HG03460 (cell line): ENCODE results near the gene ASCC1.

ENCODE experiments used
- ATAC-seq: cut with Tn5 transposase; IDR thresholded peaks from one replicate; pipeline ENCODE4 v1.9.1; 2021; ENCODE audit not compliant: unreplicated experiment

ASCC1 gene

GRCh38 chr10:72069751-72070526 is 146.1 kb downstream of the ASCC1 start:
- no peak for ATAC-seq

DNA sequence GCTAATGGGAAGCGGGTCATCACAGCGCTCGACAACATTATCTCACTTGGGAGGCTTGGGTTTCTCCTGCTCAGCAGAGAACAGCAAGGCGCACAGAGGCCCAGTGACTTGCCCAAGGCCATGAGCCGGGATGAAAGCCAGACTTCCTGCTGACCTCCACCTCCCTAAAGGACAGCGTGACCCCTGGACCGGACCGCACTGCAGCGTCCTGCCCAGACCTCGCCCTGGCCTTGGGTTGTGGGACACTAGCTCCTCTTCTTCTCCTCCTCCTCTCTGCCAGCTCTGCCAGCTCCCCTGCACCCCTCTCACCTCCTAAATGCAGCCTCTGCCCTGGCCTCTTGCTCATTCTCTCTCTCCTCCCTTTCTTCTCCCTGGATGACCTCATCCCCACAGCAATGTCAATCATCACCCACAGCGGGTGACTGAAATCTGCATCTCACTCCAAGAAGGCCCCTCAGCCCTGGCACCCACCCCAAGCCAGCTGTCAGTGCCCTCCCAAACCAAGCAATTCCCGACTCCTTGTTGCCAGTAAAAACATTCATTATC is 147.1 kb downstream of the ASCC1 start:
- no peak for ATAC-seq

GRCh38 chr10:72068126-72068765 is 147.8 kb downstream of the ASCC1 start:
- ATAC-seq = no peak

DNA sequence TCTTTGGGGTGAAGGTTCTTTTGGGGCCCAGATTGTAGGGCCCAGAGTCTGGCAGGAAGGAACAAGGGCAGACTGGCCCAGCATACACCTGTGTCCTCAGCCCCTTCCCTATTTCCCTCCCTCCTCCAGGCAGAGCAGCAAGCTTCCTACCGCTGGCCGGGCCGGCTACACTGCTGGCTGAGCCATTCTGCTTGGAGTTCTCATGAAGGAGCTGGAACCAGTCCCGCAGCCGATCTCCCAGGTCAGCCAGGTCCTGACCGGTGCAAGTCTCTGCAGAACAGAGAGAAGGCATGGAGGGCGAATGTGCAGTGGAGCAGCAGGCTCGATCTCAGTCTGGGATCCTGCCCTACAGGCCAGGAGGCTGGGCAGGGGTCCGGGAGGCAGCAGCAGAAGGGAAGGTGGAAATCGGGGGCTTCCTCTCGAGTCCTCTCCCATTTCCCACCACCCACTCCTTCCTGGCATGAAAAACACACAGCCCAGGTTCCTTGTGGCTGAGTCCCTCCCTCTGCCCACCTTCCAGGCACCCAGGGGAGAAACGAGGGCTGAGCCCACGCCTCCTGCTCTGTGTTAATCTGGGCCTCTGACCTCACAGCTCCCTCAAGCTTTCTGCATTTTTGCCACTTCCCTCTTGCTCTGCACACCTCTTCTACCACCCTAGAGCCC is 148.5 kb downstream of the ASCC1 start:
- no peak for ATAC-seq

DNA sequence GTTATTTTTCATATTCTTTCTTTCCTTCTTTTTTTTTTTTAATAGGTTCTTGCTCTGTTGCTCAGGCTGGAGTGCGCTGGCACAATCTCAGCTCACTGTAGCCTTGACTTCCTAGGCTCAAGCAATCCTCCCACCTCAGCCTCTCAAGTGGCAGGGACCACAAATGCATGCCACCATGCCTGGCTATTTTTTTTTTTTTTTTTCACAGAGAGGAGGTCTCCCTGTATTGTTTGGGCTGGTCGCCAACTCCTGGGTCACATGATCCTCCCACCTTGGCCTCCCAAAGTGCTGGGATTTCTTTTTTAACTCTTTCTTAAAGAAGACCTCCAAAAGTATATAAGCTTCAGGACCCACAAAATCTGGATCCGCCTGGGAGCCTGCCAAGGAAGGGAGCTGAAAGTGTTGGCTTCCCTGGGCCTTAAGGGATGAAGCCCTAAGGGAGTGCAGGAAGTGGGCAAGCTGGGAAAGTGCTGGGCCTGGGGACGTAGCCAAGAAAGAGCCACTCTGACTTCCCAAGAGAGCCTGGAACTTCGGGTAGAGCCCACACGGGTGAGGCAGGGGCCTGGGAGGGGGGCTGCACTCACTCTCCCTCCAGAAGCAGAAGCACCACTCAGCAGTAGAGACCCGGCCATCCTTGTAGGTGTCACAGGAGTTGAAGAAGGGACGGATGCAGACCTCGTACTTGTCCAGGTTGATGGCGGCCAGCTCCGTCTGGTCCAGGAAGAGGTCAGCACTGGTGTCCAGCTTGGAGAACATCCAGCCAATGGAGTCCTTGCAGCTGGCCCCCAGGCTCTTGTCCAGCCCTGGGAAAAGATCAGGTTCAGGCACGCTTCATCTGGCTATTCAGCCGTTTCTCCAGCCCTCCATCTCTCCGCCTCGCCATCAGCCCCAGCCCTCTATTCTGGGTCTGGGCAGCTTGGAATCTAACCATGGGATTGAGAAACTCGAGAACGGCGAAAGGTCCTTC is 149.5 kb downstream of the ASCC1 start:
- ATAC-seq = no peak

DNA sequence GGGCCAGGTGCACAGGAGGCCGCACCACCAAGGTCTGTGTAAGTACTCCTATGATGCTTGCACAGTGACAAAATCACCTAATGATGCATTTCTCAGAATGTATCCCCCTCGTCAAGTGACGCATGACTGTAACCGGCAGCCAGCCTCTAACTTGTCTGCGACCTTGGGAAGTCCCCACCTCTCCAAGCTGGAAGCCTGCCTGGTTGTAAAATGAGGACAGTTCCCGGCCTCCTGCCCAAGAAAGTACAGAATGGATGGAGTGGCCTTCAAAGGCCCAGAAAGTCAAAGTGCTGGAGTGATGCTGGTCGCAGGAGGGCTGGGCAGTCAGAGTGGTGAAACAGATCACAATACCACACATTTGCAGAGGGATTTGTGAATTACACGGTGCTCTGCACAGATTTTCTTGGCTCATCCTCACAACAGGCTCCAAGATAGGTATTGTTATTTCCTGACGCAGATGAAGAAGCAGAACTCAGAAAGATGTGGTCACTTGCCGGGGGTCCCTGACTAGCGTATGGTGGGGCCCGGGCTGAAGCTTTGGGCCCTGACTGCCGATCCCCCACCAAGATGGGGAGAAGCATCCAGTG is 150.5 kb downstream of the ASCC1 start:
- ATAC-seq = no peak

DNA sequence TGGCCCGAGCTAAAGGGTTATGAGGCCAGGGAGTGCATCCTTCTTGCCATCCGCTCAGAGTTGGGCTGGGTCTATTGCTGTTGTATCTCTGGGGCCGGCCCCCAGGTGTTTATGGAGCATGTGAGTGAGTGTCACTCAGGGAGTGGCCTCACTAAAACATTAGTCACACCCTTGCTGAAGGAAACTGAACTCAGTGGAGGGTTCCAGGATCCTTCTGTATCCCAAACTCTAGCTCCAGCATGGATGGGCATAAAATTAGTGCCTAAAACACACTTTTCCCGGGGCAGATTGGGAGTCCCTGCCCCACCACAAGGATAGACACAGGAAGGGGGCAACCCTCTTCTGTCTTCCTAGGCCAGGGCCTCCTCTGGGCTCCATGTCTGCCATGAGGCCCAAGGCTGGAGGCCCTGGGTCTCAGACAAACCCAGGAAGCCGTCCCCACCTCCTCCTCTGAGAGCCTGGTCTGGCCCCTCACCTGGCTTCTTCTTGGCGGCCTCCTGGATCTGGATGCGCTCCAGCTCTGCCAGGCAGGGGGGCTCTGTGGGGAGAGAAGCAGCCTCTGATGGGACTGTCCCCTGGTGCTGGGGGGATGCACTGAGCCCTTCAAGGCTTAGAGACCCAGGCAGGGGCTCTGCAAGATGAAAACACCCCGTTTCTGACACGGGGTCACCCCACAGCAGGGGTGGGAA is 152.2 kb downstream of the ASCC1 start:
- no peak for ATAC-seq

GRCh38 chr10:72062832-72063702 is 153.0 kb downstream of the ASCC1 start:
- no peak for ATAC-seq

DNA sequence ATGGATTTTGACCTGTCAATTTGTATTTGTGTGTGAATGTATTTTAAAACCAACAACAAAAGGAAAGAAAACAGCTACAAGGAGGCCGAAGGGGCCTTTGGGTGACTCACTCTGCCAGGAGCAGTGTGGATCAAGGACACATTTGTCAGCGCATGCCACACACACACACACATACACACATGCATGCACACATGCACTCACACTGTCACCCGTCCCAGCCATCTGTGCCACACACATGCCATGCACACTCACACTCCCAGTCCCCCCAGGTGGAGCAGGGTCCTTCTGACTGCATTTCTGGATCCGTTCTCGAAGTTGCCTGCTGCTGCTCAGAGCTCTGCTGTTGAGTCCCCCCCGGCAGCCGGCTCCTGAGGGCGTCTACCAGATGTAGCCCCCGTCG is 153.7 kb downstream of the ASCC1 start:
- ATAC-seq = no peak

GRCh38 chr10:72061930-72062329 is 154.1 kb downstream of the ASCC1 start:
- no peak for ATAC-seq

DNA sequence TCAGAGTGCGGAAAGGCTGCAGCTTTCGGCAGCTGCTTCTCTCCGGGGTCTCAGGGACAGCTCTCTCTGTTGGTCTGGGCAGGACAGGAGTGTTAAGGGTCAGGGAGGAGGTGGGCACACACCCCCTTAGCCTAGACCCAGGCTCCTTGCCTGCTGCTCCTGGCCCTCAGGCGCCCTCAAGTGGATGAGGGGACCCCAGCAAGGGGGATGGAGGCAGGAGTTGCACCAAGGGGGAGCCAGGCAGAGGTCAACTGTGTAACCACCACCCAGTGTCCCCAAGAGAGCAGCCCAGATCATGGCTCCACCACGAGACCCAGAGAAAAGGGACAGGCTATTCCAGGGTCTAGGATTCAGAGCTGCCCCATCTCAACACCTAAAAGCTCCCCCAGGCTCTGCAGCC is 154.6 kb downstream of the ASCC1 start:
- no peak for ATAC-seq

- ATAC-seq = no peak
Observed at GRCh38 chr10:72059843-72060822, 155.9 kb downstream of the ASCC1 start.

DNA sequence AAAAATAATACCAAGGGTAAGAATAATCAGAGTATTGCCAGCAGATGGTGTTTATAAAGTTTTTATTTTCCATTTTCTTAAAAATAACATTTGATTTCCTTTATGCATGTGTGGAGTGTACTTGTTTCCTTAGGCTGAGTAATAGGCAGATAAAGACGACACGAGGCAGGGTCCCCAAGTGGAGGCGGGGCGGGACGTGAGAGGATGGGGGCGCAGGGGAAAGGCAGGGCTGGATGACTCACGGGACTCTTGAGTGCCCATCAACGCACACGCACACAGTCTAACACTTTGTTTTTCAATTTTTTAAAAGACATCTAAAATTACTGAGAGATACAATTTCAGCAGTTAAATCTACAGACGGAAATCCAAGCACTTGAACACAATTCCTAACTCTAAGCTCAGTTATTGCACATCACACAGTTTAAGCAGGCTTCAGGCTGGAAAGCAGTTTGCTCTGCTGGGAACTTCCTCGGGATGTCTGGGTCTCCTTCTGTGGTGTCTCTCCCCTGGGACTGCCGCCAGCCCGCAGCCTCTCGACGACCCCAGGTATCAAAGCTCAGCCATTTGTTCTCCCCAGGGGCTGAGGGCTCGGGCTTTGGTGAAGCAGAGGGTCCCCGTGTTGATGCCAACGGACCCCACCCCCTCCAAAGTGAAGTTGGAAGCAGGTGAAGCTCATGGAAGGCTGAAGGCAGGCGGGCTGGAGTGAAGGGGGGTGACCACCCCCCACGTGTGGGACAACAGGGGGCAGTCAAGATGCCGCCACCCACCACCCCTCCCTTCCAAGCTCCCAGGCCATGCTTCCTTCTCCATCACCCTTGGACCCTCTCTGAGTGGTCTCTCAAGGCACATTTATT is 156.9 kb downstream of the ASCC1 start:
- no peak for ATAC-seq

DNA sequence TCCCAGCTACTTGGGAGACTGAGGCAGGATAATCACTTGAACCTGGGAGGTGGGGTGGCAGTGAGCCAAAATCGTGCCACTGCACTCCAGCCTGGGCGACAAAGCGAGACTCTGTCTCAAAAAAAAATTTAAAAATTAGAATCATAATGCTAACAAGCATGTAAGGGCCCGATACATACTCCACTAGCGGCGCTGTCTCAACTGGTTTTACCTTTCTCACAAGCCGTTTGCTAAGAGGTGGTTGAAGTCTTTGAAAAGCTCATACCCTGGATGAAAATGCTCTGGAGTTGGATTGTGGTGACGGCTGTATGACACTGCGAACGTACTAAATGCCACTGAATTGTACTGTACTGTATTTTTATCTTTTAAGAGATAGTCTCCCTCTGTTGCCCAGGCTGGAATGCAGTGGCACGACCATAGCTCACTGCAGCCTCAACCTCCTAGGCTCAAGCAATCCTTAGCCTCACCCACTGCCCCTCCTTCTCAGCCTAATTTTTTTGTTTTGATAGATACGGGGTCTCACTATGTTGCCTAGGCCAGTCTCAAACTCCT is 157.7 kb downstream of the ASCC1 start:
- ATAC-seq = no peak

DNA sequence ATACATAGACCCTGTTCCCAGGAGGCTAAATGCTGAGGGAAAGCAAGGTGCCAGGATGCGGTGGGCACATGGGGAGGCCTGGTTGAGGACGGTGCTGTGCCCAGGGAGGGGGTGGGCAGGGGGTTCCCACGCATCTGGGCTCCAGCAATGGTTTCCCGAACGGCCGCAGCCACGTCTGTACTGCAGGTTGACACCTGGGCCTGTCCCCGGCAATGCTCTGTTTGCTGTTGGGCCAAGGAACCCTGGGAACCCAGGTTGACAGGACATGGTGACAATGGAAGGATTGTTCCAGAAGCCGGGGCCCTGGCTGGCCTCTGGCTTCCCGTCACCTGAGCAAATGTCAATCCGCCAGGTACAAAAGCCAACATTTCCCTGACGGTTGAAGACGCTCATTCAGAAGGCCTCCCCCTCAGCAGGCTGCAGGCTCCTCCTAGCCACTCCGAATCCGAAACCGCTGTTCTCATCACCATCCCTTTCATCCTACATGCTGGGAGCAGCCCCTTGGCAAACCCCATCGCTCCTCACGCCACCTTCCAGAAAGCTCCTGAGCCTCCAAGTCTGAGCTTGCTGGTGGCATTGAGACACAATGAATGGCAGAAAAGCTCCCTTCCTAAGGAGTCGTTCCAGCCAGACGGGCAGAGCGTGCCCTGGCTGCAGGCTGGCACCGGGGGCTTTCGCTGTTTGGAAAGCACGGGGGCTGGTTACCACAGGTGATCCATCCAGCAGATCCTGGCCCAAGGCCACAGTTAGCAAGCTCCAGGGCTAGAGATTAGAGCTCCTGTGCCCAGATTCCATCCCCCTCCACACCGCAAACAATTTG is 158.9 kb downstream of the ASCC1 start:
- ATAC-seq = no peak

DNA sequence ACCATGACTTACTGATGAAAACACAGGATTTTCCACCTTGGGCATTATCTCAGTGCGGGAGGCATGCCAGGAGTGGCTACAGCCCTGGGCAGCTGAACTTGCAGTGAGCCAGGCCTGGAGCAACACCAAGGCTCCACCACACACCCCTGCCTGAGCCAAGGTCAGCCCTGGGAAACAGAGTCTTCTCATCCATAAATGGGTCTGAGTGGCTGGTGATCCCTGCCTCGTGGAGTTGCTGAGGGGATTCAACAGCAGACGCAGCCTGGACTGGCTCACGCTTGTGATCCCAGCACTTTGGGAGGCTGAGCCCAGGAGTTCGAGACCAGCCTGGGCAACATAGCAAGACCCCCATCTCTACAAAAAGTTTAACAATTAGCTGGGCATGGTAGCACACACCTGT is 160.0 kb downstream of the ASCC1 start:
- ATAC-seq = no peak
